Measurements from ENCODE around the gene CEP89. TPM values are rescaled to one million over a fixed set of nuclear protein-coding genes. Genes with fewer than 3 reads are reported as not detected.
"Not testable (repeated sequence)": the region's sequence is repeated elsewhere in the genome, so short reads cannot be mapped to it uniquely, and the experiment has no call there.

The CEP89 gene
- total RNA-seq, 2 donors from 2014 or later: 4.6 to 8.3 TPM

DNA sequence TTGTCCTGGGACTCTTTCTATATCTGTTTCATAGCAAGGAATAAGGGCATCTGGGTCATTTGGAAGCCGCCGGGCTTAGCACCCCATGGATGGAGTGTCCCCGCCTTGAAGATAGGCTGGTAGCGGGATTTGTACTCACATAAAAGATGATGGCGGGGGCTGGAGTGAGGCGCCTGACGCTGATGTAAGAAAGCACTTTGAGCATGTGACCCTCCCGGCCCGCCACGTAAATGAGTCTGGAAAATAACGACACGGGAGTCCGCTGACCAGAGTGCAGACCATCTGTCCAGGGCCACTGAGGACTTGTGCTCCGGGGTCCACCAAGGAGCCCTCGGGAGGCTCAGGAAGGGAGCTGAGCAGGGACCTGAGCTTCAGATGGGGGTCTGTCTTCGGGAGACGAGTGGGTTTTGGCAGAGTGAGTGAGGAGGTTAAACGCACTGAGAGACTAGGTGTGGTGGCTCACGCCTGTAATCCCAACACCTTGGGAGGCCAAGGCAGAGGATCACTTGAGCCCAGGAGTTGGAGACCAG, 128.0 kb downstream of the CEP89 start:
- H3K4me3 ChIP-seq: no peak overlapping the region
- no peaks in the 10 kb centered on the region for H3K27me3 ChIP-seq
- TF ChIP-seq, protein P1, sequence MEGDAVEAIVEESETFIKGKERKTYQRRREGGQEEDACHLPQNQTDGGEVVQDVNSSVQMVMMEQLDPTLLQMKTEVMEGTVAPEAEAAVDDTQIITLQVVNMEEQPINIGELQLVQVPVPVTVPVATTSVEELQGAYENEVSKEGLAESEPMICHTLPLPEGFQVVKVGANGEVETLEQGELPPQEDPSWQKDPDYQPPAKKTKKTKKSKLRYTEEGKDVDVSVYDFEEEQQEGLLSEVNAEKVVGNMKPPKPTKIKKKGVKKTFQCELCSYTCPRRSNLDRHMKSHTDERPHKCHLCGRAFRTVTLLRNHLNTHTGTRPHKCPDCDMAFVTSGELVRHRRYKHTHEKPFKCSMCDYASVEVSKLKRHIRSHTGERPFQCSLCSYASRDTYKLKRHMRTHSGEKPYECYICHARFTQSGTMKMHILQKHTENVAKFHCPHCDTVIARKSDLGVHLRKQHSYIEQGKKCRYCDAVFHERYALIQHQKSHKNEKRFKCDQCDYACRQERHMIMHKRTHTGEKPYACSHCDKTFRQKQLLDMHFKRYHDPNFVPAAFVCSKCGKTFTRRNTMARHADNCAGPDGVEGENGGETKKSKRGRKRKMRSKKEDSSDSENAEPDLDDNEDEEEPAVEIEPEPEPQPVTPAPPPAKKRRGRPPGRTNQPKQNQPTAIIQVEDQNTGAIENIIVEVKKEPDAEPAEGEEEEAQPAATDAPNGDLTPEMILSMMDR (IDR thresholded peaks at IDR 0.05): no peak
- DNase-seq (ENCODE audit: low spot score): no peak
- no peaks in the 10 kb centered on the region for H3K4me1 ChIP-seq
- H3K9me3 ChIP-seq: peaks cover 0 to 9% of the 10 kb centered on the region in 2 donors
- no peaks in the 10 kb centered on the region for H3K36me3 ChIP-seq
- no peak overlapping the region for H3K27ac ChIP-seq

DNA sequence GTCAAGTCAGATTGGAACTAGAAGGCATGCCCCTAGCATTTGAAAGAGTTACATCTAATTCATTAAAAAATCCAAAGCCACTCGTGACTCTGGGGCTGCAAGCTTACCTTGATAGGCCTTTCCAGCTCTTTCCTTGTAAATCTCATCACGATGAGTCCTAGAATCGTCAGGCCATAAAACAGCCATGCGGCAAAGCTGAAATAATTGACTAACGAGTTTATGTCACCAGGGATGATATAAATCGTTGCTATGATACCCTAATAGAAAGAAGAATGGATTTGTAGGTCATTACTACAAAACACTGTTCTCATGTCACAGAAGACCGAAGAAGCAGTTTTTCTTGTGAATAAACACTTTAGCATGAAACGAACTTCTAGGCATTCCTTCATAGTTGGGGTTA, 129.7 kb downstream of the CEP89 start:
- TF ChIP-seq, protein P1 (IDR thresholded peaks at IDR 0.05): no peak
- H3K9me3 ChIP-seq: peaks cover 0 to 9% of the 10 kb centered on the region in 2 donors

DNA sequence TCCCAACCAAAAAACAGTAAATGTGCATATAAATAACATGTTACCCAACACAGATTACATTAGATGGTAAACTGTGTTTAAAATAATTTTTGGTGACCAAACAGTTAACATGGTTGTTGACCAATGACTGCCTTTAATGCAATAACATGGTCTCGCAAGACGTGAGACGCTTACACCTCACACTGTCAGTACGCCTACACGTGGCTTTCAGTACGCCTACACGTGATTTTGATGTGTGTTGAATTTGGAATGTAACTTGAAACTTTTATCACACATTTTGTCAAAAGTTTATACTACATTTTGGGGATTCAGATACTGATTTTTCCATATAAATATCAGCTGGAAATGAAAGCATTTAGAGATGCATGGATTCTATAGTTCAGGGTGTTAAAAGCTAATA, 134.2 kb downstream of the CEP89 start:
- Histone ChIP-seq H3K27me3 (no peaks in the 10 kb centered on the region), H3K27ac (no peak overlapping the region), H3K4me1 (no peaks in the 10 kb centered on the region), H3K4me3 (no peak overlapping the region), H3K36me3 (no peaks in the 10 kb centered on the region), H3K9me3 (peaks cover 0 to 9% of the 10 kb centered on the region in 2 donors)
- no peak for DNase-seq (ENCODE audit: low spot score)
- TF ChIP-seq, protein P1 (IDR thresholded peaks at IDR 0.05): no peak

More for the DNA sequence above, 129.7 kb downstream of the CEP89 start:
- Histone ChIP-seq H3K4me3 (no peak overlapping the region), H3K27me3 (no peaks in the 10 kb centered on the region), H3K4me1 (no peaks in the 10 kb centered on the region), H3K36me3 (no peaks in the 10 kb centered on the region), H3K27ac (no peak overlapping the region)
- DNase-seq (ENCODE audit: low spot score): no peak

DNA sequence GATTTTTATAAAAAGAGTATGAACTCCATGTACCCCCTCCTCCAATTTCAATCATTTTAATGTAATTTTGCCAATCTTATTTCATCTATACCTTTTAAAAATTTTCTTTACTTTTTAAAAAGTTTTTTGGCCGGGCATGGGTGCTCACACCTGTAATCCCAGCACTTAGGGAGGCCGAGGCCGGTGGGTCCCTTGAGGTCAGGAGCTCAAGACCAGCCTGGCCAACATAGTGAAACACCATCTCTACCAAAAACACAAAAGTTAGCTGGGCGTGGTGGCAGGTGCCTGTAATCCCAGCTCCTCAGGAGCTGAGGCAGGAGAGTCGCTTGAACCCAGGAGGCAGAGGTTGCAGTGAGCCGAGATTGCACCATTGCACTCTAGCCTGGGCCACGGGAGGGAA, 138.4 kb downstream of the CEP89 start:
- H3K27me3 ChIP-seq; H3K4me1 ChIP-seq; H3K27ac ChIP-seq; H3K9me3 ChIP-seq; H3K4me3 ChIP-seq; H3K36me3 ChIP-seq; DNase-seq (ENCODE audit: low spot score): not testable (repeated sequence)

DNA sequence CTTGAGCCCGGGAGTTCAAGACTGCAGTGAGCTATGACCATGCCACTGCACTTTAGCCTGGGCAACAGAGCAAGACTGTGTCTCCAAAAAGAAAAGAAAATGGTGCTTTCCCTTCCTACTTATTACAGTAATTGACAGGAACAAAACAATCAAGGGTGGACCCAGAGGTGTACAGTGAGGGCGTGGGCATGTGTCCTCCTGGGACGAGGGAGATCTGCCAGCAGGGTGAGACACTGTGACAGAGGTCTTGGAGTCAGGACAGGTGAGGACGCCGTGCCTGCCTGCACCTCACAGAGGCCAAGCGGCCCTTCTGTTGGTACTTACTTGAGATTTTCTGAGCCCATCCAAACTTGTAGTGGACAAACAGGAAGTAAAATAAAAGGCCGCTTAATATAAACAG, 138.9 kb downstream of the CEP89 start:
- not testable (repeated sequence) for H3K27me3 ChIP-seq; H3K4me3 ChIP-seq; DNase-seq (ENCODE audit: low spot score); H3K27ac ChIP-seq; H3K36me3 ChIP-seq; H3K9me3 ChIP-seq; H3K4me1 ChIP-seq

DNA sequence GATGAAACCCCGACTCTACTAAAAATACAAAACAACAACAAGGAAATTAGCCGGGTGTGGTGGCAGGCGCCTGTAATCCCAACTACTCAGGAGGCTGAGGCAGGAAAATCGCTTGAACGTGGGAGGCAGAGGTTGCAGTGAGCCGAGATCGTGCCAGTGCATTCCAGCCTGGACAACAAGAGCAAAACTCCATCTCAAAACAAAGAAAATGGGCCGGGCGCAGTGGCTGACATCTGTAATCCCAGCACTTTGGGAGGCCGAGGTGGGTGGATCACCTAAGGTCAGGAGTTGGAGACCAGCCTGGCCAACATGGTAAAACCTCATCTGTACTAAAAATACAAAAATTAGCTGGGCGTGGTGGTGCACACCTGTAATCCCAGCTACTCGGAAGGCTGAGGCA, 139.7 kb downstream of the CEP89 start:
- H3K27me3 ChIP-seq; DNase-seq (ENCODE audit: low spot score); H3K36me3 ChIP-seq; H3K4me3 ChIP-seq; H3K9me3 ChIP-seq; H3K27ac ChIP-seq; H3K4me1 ChIP-seq: not testable (repeated sequence)

DNA sequence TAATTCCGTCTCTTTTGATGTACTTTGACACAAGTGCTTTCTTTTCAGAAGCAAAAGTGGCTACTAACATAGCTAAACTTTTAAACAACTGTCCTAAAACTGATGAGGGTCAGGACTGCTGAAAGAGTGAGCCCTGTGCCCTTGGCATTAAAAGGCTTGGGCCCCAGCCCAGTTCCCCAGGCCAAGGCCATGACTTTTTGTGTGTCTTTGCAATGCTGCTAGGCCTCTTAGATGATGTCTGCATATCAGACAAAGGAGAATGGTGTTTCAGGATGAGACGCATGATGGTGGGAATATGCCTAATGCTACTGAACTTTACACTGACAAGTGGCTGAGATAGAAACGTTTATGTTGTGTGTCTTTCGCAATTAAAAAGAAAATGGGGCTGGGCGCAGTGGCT, 140.1 kb downstream of the CEP89 start:
- Histone ChIP-seq H3K27ac (no peak overlapping the region), H3K9me3 (no peaks in the 10 kb centered on the region), H3K27me3 (no peaks in the 10 kb centered on the region), H3K4me1 (no peaks in the 10 kb centered on the region), H3K36me3 (no peaks in the 10 kb centered on the region), H3K4me3 (no peak overlapping the region)
- TF ChIP-seq, protein P1 (IDR thresholded peaks at IDR 0.05): no peak
- DNase-seq (ENCODE audit: low spot score): no peak

All from right atrium auricular region (tissue), 2 donors.